ENCODE results near the gene SLC16A9. TPM values are rescaled to one million over a fixed set of nuclear protein-coding genes. Genes with fewer than 3 reads are reported as not detected.

Gene SLC16A9
- polyA plus RNA-seq, 1 of the 3 experiments (the other 2 are of a cell fraction): 4.7 TPM

DNA sequence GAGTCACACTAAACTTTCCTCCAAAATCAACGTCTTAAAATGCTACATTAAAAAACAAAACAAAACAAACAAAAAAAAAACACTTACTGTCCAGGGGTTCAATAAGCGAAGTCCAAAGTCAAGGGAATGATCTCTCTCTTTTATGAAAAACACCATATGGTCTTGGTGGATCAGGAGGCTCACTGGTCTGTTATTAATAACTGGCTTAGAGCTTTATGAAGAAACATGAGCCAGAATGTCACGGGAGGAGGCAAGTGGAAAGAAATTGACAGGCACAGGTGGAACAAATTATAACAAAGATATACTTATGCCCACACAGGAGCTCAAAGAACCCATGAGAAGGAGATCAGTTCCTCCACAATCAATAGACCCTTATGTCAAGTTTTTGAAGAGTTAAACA, 43.6 kb upstream of the SLC16A9 start, which contains the start of gene MRLN:
TSS of gene MRLN (minus strand) at position 189 of the 400 bp plus-strand sequence.
- no peak for DNase-seq
- Histone ChIP-seq H2AFZ (ENCODE audit: low read depth) (no peak within 1 kb of the TSS), H3K9me2 (no peaks in the 10 kb centered on the region), H3F3A (replicated peaks; ENCODE audit: insufficient read depth) (no peaks in the 10 kb centered on the region), H3K9ac (no peak within 1 kb of the TSS), H3K79me2 (ENCODE audit: insufficient read depth) (no peaks in the 10 kb centered on the region), H3K36me3 (replicated peaks in 1 of 2; ENCODE audit: control insufficient read depth in 1 of 2, insufficient read depth in 2 of 2, low read length in 1 of 2) (no peaks in the 10 kb centered on the region), H3K4me3 (ENCODE audit: low read depth in 2 of 2, low read length in 1 of 2) (no peak within 1 kb of the TSS), H3K9me3 (no peaks in the 10 kb centered on the region), H3K27ac (ENCODE audit: low read depth in 2 of 2, low read length in 1 of 2) (no peak within 1 kb of the TSS), H3K4me1 (ENCODE audit: control insufficient read depth in 1 of 2, insufficient read depth in 2 of 2, low read depth in 1 of 2, low read length in 1 of 2) (no peaks in the 10 kb centered on the region), H3K4me2 (no peak within 1 kb of the TSS), H3K27me3 (ENCODE audit: insufficient read depth) (no peaks in the 10 kb centered on the region; the same call in 1 of the 2 replicates), H4K20me1 (ENCODE audit: insufficient read depth) (no peaks in the 10 kb centered on the region)
- ChIA-PET CTCF (interaction anchor here (1.5 kb wide), 1 partner anchor 35 kb away, joined by 4 read pairs; no protein-coding TSS in a partner anchor), POLR2A (no interaction called here)
- WGBS (ENCODE audit: low lambda C conversion rate): 28% methylated on average over 3 of the region's 3 CpGs
- TF ChIP-seq FOSL2 (IDR thresholded peaks at IDR 0.05; ENCODE audit: borderline replicate concordance, low read depth) (no peak), CHD2 (IDR thresholded peaks at IDR 0.05; ENCODE audit: low read length, partially characterized antibody) (no peak), GABPA (IDR thresholded peaks at IDR 0.05; ENCODE audit: low read depth) (no peak), EZH2phosphoT487 (IDR thresholded peaks at IDR 0.05; ENCODE audit: borderline replicate concordance, low read depth) (no peak), TCF12 (IDR thresholded peaks at IDR 0.05) (no peak), FOXJ3 (CRISPR knock-in tag; IDR thresholded peaks at IDR 0.05) (no peak), SMC3 (IDR thresholded peaks at IDR 0.05; ENCODE audit: low read depth, low read length) (no peak)

DNA sequence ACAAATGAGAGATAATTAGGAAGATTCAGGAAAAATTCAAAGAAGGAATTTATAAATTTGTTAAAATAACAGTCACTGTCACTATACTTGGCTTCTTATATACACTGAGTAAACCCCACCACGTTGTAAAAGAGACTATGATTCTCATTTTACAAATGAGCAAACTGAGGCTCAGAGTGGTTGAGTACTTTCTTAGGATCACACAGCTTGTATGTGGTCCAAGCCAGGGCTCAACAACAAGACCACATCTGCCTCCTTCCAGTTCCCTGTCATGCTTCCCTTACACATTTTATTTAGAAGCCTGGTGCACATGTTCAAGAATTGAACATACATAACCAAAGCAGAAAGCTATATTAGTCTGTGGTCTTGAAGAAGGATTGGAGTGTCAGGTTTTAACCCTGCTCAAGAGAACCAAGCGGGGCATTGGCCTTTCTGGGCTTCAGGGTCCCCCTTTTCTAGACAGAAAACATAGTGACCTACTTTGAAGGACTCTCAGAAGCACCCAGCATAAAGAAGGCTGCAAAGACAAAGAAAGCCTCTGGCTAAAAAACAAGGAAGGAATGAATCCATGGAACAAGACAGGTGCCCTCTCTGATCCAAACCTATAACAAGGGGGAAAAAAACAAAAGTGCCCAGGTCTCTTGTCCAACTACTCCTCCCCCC, 42.8 kb upstream of the SLC16A9 start:
- no peak overlapping the region for H3K27ac ChIP-seq (ENCODE audit: low read depth in 2 of 2, low read length in 1 of 2)
- no peaks in the 10 kb centered on the region for H3K36me3 ChIP-seq (replicated peaks in 1 of 2; ENCODE audit: control insufficient read depth in 1 of 2, insufficient read depth in 2 of 2, low read length in 1 of 2)
- ChIA-PET POLR2A (no interaction called here), CTCF (interaction anchor here (0.6 to 1.5 kb wide), 2 partner anchors 23 to 34 kb away, joined by 3 to 4 read pairs; no protein-coding TSS in a partner anchor)
- 15% methylated on average over 2 of the region's 2 CpGs for WGBS (ENCODE audit: low lambda C conversion rate)
- H3K27me3 ChIP-seq (ENCODE audit: insufficient read depth): no peaks in the 10 kb centered on the region; the same call in 1 of the 2 replicates
- H3K4me2 ChIP-seq: no peak overlapping the region
- DNase-seq: no peak
- H3K4me3 ChIP-seq (ENCODE audit: low read depth in 2 of 2, low read length in 1 of 2): no peak overlapping the region
- H3K9ac ChIP-seq: no peak overlapping the region
- H2AFZ ChIP-seq (ENCODE audit: low read depth): no peak overlapping the region
- no peak for TF ChIP-seq RXRA (IDR thresholded peaks at IDR 0.05; ENCODE audit: borderline replicate concordance, low read depth)
- TF ChIP-seq GABPA (IDR thresholded peaks at IDR 0.05; ENCODE audit: low read depth): no peak
- TF ChIP-seq, protein P1, sequence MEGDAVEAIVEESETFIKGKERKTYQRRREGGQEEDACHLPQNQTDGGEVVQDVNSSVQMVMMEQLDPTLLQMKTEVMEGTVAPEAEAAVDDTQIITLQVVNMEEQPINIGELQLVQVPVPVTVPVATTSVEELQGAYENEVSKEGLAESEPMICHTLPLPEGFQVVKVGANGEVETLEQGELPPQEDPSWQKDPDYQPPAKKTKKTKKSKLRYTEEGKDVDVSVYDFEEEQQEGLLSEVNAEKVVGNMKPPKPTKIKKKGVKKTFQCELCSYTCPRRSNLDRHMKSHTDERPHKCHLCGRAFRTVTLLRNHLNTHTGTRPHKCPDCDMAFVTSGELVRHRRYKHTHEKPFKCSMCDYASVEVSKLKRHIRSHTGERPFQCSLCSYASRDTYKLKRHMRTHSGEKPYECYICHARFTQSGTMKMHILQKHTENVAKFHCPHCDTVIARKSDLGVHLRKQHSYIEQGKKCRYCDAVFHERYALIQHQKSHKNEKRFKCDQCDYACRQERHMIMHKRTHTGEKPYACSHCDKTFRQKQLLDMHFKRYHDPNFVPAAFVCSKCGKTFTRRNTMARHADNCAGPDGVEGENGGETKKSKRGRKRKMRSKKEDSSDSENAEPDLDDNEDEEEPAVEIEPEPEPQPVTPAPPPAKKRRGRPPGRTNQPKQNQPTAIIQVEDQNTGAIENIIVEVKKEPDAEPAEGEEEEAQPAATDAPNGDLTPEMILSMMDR (IDR thresholded peaks at IDR 0.05): no peak
- TF ChIP-seq, protein P2, sequence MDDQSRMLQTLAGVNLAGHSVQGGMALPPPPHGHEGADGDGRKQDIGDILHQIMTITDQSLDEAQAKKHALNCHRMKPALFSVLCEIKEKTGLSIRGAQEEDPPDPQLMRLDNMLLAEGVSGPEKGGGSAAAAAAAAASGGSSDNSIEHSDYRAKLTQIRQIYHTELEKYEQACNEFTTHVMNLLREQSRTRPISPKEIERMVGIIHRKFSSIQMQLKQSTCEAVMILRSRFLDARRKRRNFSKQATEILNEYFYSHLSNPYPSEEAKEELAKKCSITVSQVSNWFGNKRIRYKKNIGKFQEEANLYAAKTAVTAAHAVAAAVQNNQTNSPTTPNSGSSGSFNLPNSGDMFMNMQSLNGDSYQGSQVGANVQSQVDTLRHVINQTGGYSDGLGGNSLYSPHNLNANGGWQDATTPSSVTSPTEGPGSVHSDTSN (IDR thresholded peaks at IDR 0.05): no peak
- no peak for TF ChIP-seq ELF1 (IDR thresholded peaks at IDR 0.05)
- no peaks in the 10 kb centered on the region for H4K20me1 ChIP-seq (ENCODE audit: insufficient read depth)
- H3K9me3 ChIP-seq: no peaks in the 10 kb centered on the region
- no peaks in the 10 kb centered on the region for H3K9me2 ChIP-seq
- H3F3A ChIP-seq (replicated peaks; ENCODE audit: insufficient read depth): no peaks in the 10 kb centered on the region
- H3K4me1 ChIP-seq (ENCODE audit: control insufficient read depth in 1 of 2, insufficient read depth in 2 of 2, low read depth in 1 of 2, low read length in 1 of 2): no peaks in the 10 kb centered on the region
- no peaks in the 10 kb centered on the region for H3K79me2 ChIP-seq (ENCODE audit: insufficient read depth)
